H1 (cell line): ENCODE measurements around the gene FOXQ1. TPM values are rescaled to one million over a fixed set of nuclear protein-coding genes. Genes with fewer than 3 reads are reported as not detected.

Experiments
- ASH2L ChIP-seq: fragments of 200-600, 300-600 bp; sonication (generic); IDR thresholded peaks from one replicate; pipeline ENCODE4 v1.7.1; 2017; ENCODE audit warnings: low read length
- ATF2 ChIP-seq: IDR thresholded peaks from 2 replicates; pipeline ENCODE4 v1.6.1; 2012; ENCODE audit warnings: low read length, inconsistent platforms
- CBX5 ChIP-seq: fragments of 300-800, 300-1000 bp; sonication (generic); IDR thresholded peaks from 2 replicates; pipeline ENCODE4 v1.7.1; 2016; ENCODE audit warnings: antibody characterized with exemption, low read length, low read depth
- CBX8 ChIP-seq: fragments of 300-800, 300-1000 bp; sonication (generic); IDR thresholded peaks from 2 replicates; pipeline ENCODE4 v1.7.1; 2016; ENCODE audit warnings: low read depth, low read length, borderline replicate concordance
- CHD7 ChIP-seq: fragments of 300-600 bp; sonication (generic); IDR thresholded peaks from 2 replicates; pipeline ENCODE4 v1.7.1; 2012; ENCODE audit warnings: low read length, moderate library complexity, mild to moderate bottlenecking, inconsistent platforms; ENCODE audit not compliant: insufficient replicate concordance
- EZH2 ChIP-seq: fragments of 200-600 bp; sonication (generic); IDR thresholded peaks from 2 replicates; pipeline ENCODE4 v1.7.1; 2012; ENCODE audit warnings: low read depth, mild to moderate bottlenecking, moderate library complexity, low read length, inconsistent platforms; ENCODE audit not compliant: severe bottlenecking
- NRF1 ChIP-seq: IDR thresholded peaks from 2 replicates; pipeline ENCODE4 v1.6.1; 2011; ENCODE audit warnings: mild to moderate bottlenecking, low read depth, low read length, improper control_type of control experiment
- RBBP5 ChIP-seq: IDR thresholded peaks from 2 replicates; pipeline ENCODE4 v1.7.1; 2012; ENCODE audit warnings: low read depth, mild to moderate bottlenecking, inconsistent platforms, low read length, moderate library complexity, borderline replicate concordance
- polyA plus RNA-seq, 7 experiments: library from polyadenylated mRNA; depleted of rRNA in 3 of 7; stranded (reverse) in 5 of 7; unstranded in 2 of 7; fragments of >200 nt in 5 of 7; fragments of 200-250 nt in 2 of 7; gene quantifications; 1 replicate in 5 of 7; 2 replicates in 1 of 7; 4 replicates in 1 of 7; pipeline versions ENCODE4 v1.2.1 to v1.2.3, GENCODE V29; 2011 to 2013; ENCODE audit warnings: missing spikeins in 2 of 7, mixed read lengths in 2 of 7
- total RNA-seq: library from RNA; stranded (reverse); fragmentation: NEBNext Ultra II Directional; extraction: Animal tissue kit (Norgen Biotek cat#: 25700); gene quantifications from 2 replicates; pipeline ENCODE4 v1.2.1, GENCODE V29; 2021

FOXQ1 gene
- total and polyA plus RNA-seq, 2 of the 8 experiments (the other 6 are each of a cell fraction or from before 2014, with no cell fraction given), result 0.03 TPM; not detected in 1

GRCh38 chr6:1324936-1325335, 13.0 kb downstream of the FOXQ1 start (continued):
- no peak for TF ChIP-seq CHD7
- TF ChIP-seq EZH2, result no peak
- TF ChIP-seq CBX8, result no peak
- no peak for TF ChIP-seq ATF2
- TF ChIP-seq RBBP5, result no peak
- TF ChIP-seq ASH2L, result no peak
- TF ChIP-seq CBX5, result no peak
- no peak for TF ChIP-seq NRF1
